SU-DHL-6 (cell line): Measurements from ENCODE around the gene TMEM9.

ENCODE experiments used
- CTCF ChIP-seq: fragments of 200-600 bp; sonication (generic); IDR thresholded peaks from one replicate; pipeline ENCODE4 v1.5.1; 2017; ENCODE audit warnings: antibody characterized with exemption, mild to moderate bottlenecking, low read length, moderate library complexity; ENCODE audit not compliant: insufficient read depth, poor library complexity, severe bottlenecking
- EZH2phosphoT487 ChIP-seq: fragments of 200-600 bp; sonication (generic), shearing (Covaris generic); conservative IDR thresholded peaks from 2 replicates; pipeline ENCODE4 v1.6.1; 2018; ENCODE audit warnings: mild to moderate bottlenecking, antibody characterized with exemption, low read length, moderate library complexity, mixed read lengths

- TF ChIP-seq CTCF (no peak), EZH2phosphoT487 (no peak)
These were observed 27.2 kb downstream of the TMEM9 start, which contains the start of gene ASCL5 for GRCh38 chr1:201126832-201127754.
